SK-N-SH (cell line): ENCODE measurements around the gene COL4A4. TPM values are rescaled to one million over a fixed set of nuclear protein-coding genes. Genes with fewer than 3 reads are reported as not detected.

Experiments used
- CTCF ChIA-PET: fragments of 300-600, 350-600 bp; formaldehyde crosslinking; extraction: SDS; loops from one replicate; lab custom pipeline; 2021; lab: Yijun Ruan, JAX
- POLR2A ChIA-PET: fragments of 350-600 bp; sonication (Branson Sonifier 250); formaldehyde crosslinking; extraction: SDS; loops from one replicate; lab custom pipeline; 2020; ENCODE audit warnings: antibody characterized with exemption, inconsistent platforms; lab: Yijun Ruan, JAX
- DNase-seq: peaks from one replicate; pipeline ENCODE4 v3.0.0; 2012
- H2AFZ ChIP-seq: fragments of 200-600 bp; sonication (generic); 2 replicates; pipeline ENCODE4 v1.8.1; 2016; ENCODE audit warnings: antibody characterized with exemption, mild to moderate bottlenecking, low read depth
- H3F3A ChIP-seq: fragments of 200-600 bp; sonication (generic); replicated peaks from 2 replicates; pipeline ENCODE3; 2016; ENCODE audit warnings: antibody characterized with exemption, mild to moderate bottlenecking; ENCODE audit not compliant: insufficient read depth
- H3K27ac ChIP-seq, 2 experiments: fragments of 200-500 bp in 1 of 2; fragments of 200-600 bp in 1 of 2; sonication (Bioruptor generic) in 1 of 2; sonication (generic), shearing (Covaris generic) in 1 of 2; 2 replicates each; pipeline versions ENCODE4 v1.5.1 to v1.6.1; 2014 to 2016; ENCODE audit warnings: low read depth in 2 of 2, inconsistent platforms in 1 of 2, low read length in 1 of 2, mild to moderate bottlenecking in 1 of 2, mixed read lengths in 1 of 2
- H3K27me3 ChIP-seq: fragments of 200-600 bp; sonication (generic), shearing (Covaris generic); 2 replicates; pipeline ENCODE4 v1.6.1; 2016; ENCODE audit warnings: mixed run types; ENCODE audit not compliant: insufficient read depth
- H3K36me3 ChIP-seq, 2 experiments: fragments of 200-500 bp in 1 of 2; fragments of 200-600 bp in 1 of 2; sonication (Bioruptor generic) in 1 of 2; sonication (generic) in 1 of 2; replicated peaks in 1 of 2; 2 replicates each; pipeline versions ENCODE3 to v1.5.1; 2014 to 2016; ENCODE audit warnings: low read length in 1 of 2, mild to moderate bottlenecking in 1 of 2; ENCODE audit not compliant: insufficient read depth in 2 of 2, control insufficient read depth in 1 of 2
- H3K4me1 ChIP-seq, 2 experiments: fragments of 200-500 bp in 1 of 2; fragments of 200-600 bp in 1 of 2; sonication (Bioruptor generic) in 1 of 2; sonication (generic), shearing (Covaris generic) in 1 of 2; 2 replicates each; pipeline versions ENCODE4 v1.5.1 to v1.6.1; 2014 to 2016; ENCODE audit warnings: low read depth in 1 of 2, low read length in 1 of 2, mixed run types in 1 of 2; ENCODE audit not compliant: insufficient read depth in 2 of 2, control insufficient read depth in 1 of 2
- H3K4me2 ChIP-seq: fragments of 200-600 bp; sonication (generic), shearing (Covaris generic); 2 replicates; pipeline ENCODE4 v1.6.1; 2017; ENCODE audit warnings: mixed run types
- H3K4me3 ChIP-seq, 2 experiments: fragments of 200-500 bp in 1 of 2; fragments of 200-600 bp in 1 of 2; sonication (Bioruptor generic) in 1 of 2; sonication (generic), shearing (Covaris generic) in 1 of 2; 2 replicates each; pipeline versions ENCODE4 v1.5.1 to v1.8.1; 2014 to 2016; ENCODE audit warnings: low read depth in 2 of 2, inconsistent platforms in 1 of 2, low read length in 1 of 2, mild to moderate bottlenecking in 1 of 2, mixed read lengths in 1 of 2, moderate library complexity in 1 of 2
- H3K79me2 ChIP-seq: fragments of 200-600 bp; sonication (generic); 2 replicates; pipeline ENCODE4 v1.8.1; 2017; ENCODE audit warnings: mild to moderate bottlenecking; ENCODE audit not compliant: insufficient read depth
- H3K9ac ChIP-seq: fragments of 200-600 bp; sonication (generic); 2 replicates; pipeline ENCODE4 v1.6.1; 2017; ENCODE audit warnings: mixed run types
- H3K9me2 ChIP-seq: fragments of 200-600 bp; sonication (generic); 2 replicates; pipeline ENCODE4 v1.6.1; 2017; ENCODE audit warnings: mixed run types
- H3K9me3 ChIP-seq: fragments of 200-600 bp; sonication (generic); 2 replicates; pipeline ENCODE4 v1.6.1; 2017; ENCODE audit warnings: mixed run types, mild to moderate bottlenecking, moderate library complexity
- H4K20me1 ChIP-seq: fragments of 200-600 bp; sonication (generic); 2 replicates; pipeline ENCODE4 v1.6.1; 2017; ENCODE audit warnings: mild to moderate bottlenecking, mixed run types; ENCODE audit not compliant: insufficient read depth
- CHD2 ChIP-seq: fragments of 150-350 bp; IDR thresholded peaks from 2 replicates; pipeline ENCODE4 v1.6.1; 2018; ENCODE audit warnings: low read length; ENCODE audit not compliant: partially characterized antibody
- ELF1 ChIP-seq: IDR thresholded peaks from 2 replicates; pipeline ENCODE4 v1.4.0; 2012
- EZH2phosphoT487 ChIP-seq: fragments of 200-600 bp; sonication (generic); IDR thresholded peaks from 2 replicates; pipeline ENCODE4 v1.6.1; 2017; ENCODE audit warnings: low read depth, mixed run types, mild to moderate bottlenecking, antibody characterized with exemption, moderate library complexity, borderline replicate concordance
- FOXM1 ChIP-seq: IDR thresholded peaks from 2 replicates; pipeline ENCODE4 v1.4.0; 2012; ENCODE audit warnings: low read depth, mild to moderate bottlenecking
- JUND ChIP-seq: IDR thresholded peaks from 2 replicates; pipeline ENCODE4 v1.4.0; 2012
- NRF1 ChIP-seq: IDR thresholded peaks from 2 replicates; pipeline ENCODE4 v1.6.1; 2012; ENCODE audit warnings: low read depth, mild to moderate bottlenecking, low read length
- POLR2AphosphoS5 ChIP-seq: IDR thresholded peaks from 2 replicates; pipeline ENCODE4 v1.6.1; 2012; ENCODE audit warnings: low read depth, low read length
- RAD21 ChIP-seq: IDR thresholded peaks from 2 replicates; pipeline ENCODE4 v1.6.1; 2012; ENCODE audit warnings: mild to moderate bottlenecking, low read length
- RCOR1 ChIP-seq: fragments of 150-350 bp; IDR thresholded peaks from 2 replicates; pipeline ENCODE4 v1.6.1; 2017; ENCODE audit warnings: antibody characterized with exemption, low read length
- RFX5 ChIP-seq: IDR thresholded peaks from 2 replicates; pipeline ENCODE4 v1.6.1; 2012; ENCODE audit warnings: mild to moderate bottlenecking, improper control_type of control experiment, low read length
- TCF12 ChIP-seq: IDR thresholded peaks from 2 replicates; pipeline ENCODE4 v1.4.0; 2012
- YY1 ChIP-seq: IDR thresholded peaks from 2 replicates; pipeline ENCODE4 v1.4.0; 2012; ENCODE audit warnings: low read depth, mild to moderate bottlenecking
- WGBS: methylation state at CpG from one replicate; pipeline ENCODE4 v1.1.6; 2017; ENCODE audit warnings: low lambda C conversion rate; 5-methylcytosine and 5-hydroxymethylcytosine counted together
- polyA plus RNA-seq, 3 experiments: library from polyadenylated mRNA; depleted of rRNA; stranded (reverse); fragments of >200 nt; gene quantifications; 2 replicates each; pipeline ENCODE4 v1.2.3, GENCODE V29; 2012
- TF ChIP-seq, protein P1 (sequence below): IDR thresholded peaks from 2 replicates; pipeline ENCODE4 v1.4.0; 2012; ENCODE audit warnings: low read depth, borderline replicate concordance
- TF ChIP-seq, protein P2 (sequence below): IDR thresholded peaks from 2 replicates; pipeline ENCODE4 v1.6.1; 2012; ENCODE audit warnings: mild to moderate bottlenecking, low read depth, low read length, moderate library complexity
- TF ChIP-seq, protein P3 (sequence below): fragments of 200-600 bp; sonication (generic); IDR thresholded peaks from 2 replicates; pipeline ENCODE4 v1.6.1; 2017; ENCODE audit warnings: antibody characterized with exemption, mild to moderate bottlenecking, moderate library complexity
- TF ChIP-seq, protein P4 (sequence below): fragments of 150-350 bp; IDR thresholded peaks from 2 replicates; pipeline ENCODE4 v1.6.1; 2016; ENCODE audit warnings: mild to moderate bottlenecking, low read depth, low read length

COL4A4 gene
- polyA plus RNA-seq, 1 of the 3 experiments (the other 2 are of a cell fraction), result not detected

DNA sequence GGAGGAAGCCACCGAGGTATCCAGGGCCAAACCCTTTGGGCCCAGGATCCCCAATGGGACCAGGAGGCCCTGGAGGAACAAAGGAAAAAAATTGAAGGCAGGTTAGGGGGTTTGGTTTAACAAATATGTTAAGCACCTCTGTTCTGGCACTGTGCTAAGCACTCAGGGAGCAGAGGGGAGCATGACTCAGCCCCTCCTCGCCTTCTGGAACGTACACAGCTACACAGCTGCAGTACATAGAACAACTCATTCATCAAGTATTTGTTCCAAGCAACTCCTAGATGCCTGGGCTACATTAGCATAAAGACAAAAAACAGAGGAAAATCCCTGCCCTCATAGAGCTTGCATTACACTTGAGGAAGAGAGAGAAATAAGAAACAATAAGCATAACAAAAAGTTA is 153.6 kb downstream of the COL4A4 start:
- peaks cover 0 to 2% of the 10 kb centered on the region in 2 experiments; a peak in 1 of 4 replicates for H3K4me1 ChIP-seq
- H3K9ac ChIP-seq, result no peak overlapping the region
- H4K20me1 ChIP-seq, result no peaks in the 10 kb centered on the region
- H3K27me3 ChIP-seq, result no peaks in the 10 kb centered on the region
- DNase-seq, result no peak
- H3K27ac ChIP-seq, result no peak overlapping the region
- H3K4me2 ChIP-seq, result no peak overlapping the region
- no peaks in the 10 kb centered on the region for H3K9me3 ChIP-seq
- TF ChIP-seq, protein P1, sequence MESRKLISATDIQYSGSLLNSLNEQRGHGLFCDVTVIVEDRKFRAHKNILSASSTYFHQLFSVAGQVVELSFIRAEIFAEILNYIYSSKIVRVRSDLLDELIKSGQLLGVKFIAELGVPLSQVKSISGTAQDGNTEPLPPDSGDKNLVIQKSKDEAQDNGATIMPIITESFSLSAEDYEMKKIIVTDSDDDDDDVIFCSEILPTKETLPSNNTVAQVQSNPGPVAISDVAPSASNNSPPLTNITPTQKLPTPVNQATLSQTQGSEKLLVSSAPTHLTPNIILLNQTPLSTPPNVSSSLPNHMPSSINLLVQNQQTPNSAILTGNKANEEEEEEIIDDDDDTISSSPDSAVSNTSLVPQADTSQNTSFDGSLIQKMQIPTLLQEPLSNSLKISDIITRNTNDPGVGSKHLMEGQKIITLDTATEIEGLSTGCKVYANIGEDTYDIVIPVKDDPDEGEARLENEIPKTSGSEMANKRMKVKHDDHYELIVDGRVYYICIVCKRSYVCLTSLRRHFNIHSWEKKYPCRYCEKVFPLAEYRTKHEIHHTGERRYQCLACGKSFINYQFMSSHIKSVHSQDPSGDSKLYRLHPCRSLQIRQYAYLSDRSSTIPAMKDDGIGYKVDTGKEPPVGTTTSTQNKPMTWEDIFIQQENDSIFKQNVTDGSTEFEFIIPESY, result no peak
- TF ChIP-seq ELF1 (no peak), CHD2 (no peak), RCOR1 (no peak), RAD21 (no peak), NRF1 (no peak), EZH2phosphoT487 (no peak), YY1 (no peak), RFX5 (no peak), JUND (no peak), TCF12 (no peak), POLR2AphosphoS5 (no peak), FOXM1 (no peak)
- TF ChIP-seq, protein P2, sequence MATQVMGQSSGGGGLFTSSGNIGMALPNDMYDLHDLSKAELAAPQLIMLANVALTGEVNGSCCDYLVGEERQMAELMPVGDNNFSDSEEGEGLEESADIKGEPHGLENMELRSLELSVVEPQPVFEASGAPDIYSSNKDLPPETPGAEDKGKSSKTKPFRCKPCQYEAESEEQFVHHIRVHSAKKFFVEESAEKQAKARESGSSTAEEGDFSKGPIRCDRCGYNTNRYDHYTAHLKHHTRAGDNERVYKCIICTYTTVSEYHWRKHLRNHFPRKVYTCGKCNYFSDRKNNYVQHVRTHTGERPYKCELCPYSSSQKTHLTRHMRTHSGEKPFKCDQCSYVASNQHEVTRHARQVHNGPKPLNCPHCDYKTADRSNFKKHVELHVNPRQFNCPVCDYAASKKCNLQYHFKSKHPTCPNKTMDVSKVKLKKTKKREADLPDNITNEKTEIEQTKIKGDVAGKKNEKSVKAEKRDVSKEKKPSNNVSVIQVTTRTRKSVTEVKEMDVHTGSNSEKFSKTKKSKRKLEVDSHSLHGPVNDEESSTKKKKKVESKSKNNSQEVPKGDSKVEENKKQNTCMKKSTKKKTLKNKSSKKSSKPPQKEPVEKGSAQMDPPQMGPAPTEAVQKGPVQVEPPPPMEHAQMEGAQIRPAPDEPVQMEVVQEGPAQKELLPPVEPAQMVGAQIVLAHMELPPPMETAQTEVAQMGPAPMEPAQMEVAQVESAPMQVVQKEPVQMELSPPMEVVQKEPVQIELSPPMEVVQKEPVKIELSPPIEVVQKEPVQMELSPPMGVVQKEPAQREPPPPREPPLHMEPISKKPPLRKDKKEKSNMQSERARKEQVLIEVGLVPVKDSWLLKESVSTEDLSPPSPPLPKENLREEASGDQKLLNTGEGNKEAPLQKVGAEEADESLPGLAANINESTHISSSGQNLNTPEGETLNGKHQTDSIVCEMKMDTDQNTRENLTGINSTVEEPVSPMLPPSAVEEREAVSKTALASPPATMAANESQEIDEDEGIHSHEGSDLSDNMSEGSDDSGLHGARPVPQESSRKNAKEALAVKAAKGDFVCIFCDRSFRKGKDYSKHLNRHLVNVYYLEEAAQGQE, result no peak
- TF ChIP-seq, protein P3, sequence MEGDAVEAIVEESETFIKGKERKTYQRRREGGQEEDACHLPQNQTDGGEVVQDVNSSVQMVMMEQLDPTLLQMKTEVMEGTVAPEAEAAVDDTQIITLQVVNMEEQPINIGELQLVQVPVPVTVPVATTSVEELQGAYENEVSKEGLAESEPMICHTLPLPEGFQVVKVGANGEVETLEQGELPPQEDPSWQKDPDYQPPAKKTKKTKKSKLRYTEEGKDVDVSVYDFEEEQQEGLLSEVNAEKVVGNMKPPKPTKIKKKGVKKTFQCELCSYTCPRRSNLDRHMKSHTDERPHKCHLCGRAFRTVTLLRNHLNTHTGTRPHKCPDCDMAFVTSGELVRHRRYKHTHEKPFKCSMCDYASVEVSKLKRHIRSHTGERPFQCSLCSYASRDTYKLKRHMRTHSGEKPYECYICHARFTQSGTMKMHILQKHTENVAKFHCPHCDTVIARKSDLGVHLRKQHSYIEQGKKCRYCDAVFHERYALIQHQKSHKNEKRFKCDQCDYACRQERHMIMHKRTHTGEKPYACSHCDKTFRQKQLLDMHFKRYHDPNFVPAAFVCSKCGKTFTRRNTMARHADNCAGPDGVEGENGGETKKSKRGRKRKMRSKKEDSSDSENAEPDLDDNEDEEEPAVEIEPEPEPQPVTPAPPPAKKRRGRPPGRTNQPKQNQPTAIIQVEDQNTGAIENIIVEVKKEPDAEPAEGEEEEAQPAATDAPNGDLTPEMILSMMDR, result no peak
- TF ChIP-seq, protein P4, sequence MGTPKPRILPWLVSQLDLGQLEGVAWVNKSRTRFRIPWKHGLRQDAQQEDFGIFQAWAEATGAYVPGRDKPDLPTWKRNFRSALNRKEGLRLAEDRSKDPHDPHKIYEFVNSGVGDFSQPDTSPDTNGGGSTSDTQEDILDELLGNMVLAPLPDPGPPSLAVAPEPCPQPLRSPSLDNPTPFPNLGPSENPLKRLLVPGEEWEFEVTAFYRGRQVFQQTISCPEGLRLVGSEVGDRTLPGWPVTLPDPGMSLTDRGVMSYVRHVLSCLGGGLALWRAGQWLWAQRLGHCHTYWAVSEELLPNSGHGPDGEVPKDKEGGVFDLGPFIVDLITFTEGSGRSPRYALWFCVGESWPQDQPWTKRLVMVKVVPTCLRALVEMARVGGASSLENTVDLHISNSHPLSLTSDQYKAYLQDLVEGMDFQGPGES, result no peak
- TF ChIP-seq, all 33 proteins: peak for 0
- Histone ChIP-seq H3K4me3 (no peak overlapping the region), H3K9me2 (no peaks in the 10 kb centered on the region), H2AFZ (no peak overlapping the region), H3K79me2 (no peaks in the 10 kb centered on the region), H3K36me3 (no peaks in the 10 kb centered on the region), H3F3A (no peaks in the 10 kb centered on the region)
- 22% methylated on average over 3 of the region's 3 CpGs for WGBS
- ChIA-PET CTCF (interaction anchor here (1.3 to 3.0 kb wide), 2 partner anchors 23 to 1349 kb away, joined by 3 to 11 read pairs; no protein-coding TSS in a partner anchor), POLR2A (no interaction called here)
